ENCODE measurements around the gene ARHGAP15.

DNA sequence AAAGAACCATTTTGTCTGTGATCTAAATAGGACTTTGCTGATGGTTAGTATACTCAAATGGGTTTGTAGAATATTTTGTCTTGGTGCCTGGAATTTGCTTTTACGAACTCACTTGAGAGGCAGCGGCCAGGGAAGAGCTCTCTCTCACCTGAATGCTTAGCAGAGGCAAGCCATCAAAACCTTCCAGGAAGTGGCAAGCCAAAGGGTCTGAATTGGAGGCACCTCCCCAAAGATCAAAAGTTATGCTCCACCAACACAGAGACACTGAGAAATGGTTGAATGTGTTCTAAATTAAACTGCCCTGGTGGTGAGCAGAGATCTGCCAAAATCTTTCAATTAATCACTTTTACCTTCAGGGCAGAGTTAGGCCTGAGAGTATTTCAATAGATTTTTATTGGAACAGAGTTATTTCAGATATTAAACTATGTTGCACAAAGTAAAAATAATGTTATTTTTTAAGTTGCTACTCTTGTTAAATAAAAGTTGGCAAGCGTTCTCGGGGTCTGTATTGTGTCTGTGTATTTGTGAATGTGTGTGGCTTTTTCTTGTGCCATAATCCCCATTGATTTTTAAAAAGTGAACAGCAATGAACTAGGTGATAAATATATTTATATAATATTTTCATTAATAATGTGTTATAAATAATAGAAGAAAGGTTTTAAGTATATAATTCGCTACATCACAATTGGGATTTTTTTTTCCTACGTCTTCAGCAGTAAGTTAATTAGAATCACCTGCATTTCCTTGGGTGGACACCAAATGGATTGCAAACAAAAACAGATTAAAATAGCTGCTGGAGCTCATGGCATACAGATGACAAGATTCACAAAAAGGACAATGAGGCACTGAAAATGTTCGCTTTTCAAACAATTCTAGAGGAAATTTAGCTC lies 416.1 kb downstream of the ARHGAP15 start:
- TF ChIP-seq, protein P1, sequence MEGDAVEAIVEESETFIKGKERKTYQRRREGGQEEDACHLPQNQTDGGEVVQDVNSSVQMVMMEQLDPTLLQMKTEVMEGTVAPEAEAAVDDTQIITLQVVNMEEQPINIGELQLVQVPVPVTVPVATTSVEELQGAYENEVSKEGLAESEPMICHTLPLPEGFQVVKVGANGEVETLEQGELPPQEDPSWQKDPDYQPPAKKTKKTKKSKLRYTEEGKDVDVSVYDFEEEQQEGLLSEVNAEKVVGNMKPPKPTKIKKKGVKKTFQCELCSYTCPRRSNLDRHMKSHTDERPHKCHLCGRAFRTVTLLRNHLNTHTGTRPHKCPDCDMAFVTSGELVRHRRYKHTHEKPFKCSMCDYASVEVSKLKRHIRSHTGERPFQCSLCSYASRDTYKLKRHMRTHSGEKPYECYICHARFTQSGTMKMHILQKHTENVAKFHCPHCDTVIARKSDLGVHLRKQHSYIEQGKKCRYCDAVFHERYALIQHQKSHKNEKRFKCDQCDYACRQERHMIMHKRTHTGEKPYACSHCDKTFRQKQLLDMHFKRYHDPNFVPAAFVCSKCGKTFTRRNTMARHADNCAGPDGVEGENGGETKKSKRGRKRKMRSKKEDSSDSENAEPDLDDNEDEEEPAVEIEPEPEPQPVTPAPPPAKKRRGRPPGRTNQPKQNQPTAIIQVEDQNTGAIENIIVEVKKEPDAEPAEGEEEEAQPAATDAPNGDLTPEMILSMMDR (IDR thresholded peaks at IDR 0.05; ENCODE audit: insufficient read depth, low read length, poor library complexity, severe bottlenecking): no peak
- TF ChIP-seq EZH2phosphoT487 (conservative IDR thresholded peaks at IDR 0.05; ENCODE audit: low read length): no peak

All from SU-DHL-6 (cell line).